Heart left ventricle (tissue), 16 donors: ENCODE results near the gene EME1. TPM values are rescaled to one million over a fixed set of nuclear protein-coding genes. Genes with fewer than 3 reads are reported as not detected.
A peak's percentile ranks its signal among the peaks of the same experiment; 100 is the strongest.

Source experiments
- ATAC-seq, 4 donors: fragments of 200-7000 bp; cut with Tn5 transposase; one replicate each; pipeline ENCODE4 v1.9.1; 2020 to 2022; ENCODE audit warnings: moderate library complexity in 4 of 4, mild to moderate bottlenecking in 3 of 4, moderate number of reproducible peaks in 1 of 4
- DNase-seq, 5 donors: peaks; one replicate each; pipeline ENCODE4 v3.0.0-alpha.2; 2020
- H3K27ac ChIP-seq, 12 donors: fragments of 200-600 bp; sonication (generic) in 4 of 12; one replicate each; pipeline versions ENCODE4 v1.5.0 to v1.8.0; 2016 to 2022; ENCODE audit warnings: mild to moderate bottlenecking in 2 of 12
- H3K27me3 ChIP-seq, 9 donors: fragments of 200-600 bp; sonication (generic) in 2 of 9; one replicate each; pipeline versions ENCODE4 v1.5.1 to v1.8.0; 2016 to 2022; ENCODE audit warnings: mild to moderate bottlenecking in 3 of 9
- H3K36me3 ChIP-seq, 9 donors: fragments of 200-600 bp; sonication (generic) in 2 of 9; one replicate each; pipeline versions ENCODE4 v1.5.0 to v1.8.0; 2018 to 2022; ENCODE audit warnings: mild to moderate bottlenecking in 2 of 9
- H3K4me1 ChIP-seq, 12 donors: fragments of 200-600 bp; sonication (generic) in 4 of 12; one replicate each; pipeline versions ENCODE4 v1.5.0 to v1.8.0; 2016 to 2022; ENCODE audit warnings: mild to moderate bottlenecking in 3 of 12
- H3K4me3 ChIP-seq, 12 donors: fragments of 200-600 bp; sonication (generic) in 4 of 12; one replicate each; pipeline versions ENCODE4 v1.5.0 to v1.8.0; 2017 to 2022; ENCODE audit warnings: mild to moderate bottlenecking in 9 of 12, moderate library complexity in 4 of 12
- H3K9me3 ChIP-seq, 12 donors: fragments of 200-600 bp; sonication (generic) in 4 of 12; one replicate each; pipeline versions ENCODE4 v1.5.0 to v1.8.0; 2016 to 2022; ENCODE audit warnings: mild to moderate bottlenecking in 1 of 12
- POLR2A ChIP-seq, 2 donors: fragments of 450-650 bp; IDR thresholded peaks; one replicate each; pipeline ENCODE4 v1.6.1; 2017; ENCODE audit warnings: antibody characterized with exemption in 2 of 2, mild to moderate bottlenecking in 2 of 2, moderate library complexity in 2 of 2
- WGBS, 4 donors: extraction: QIAGEN DNeasy Blood & Tissue Kit in 2 of 4; methylation state at CpG; one replicate each; pipeline versions ENCODE4 v1.1.5 to v1.1.7; 2013 to 2018; 5-methylcytosine and 5-hydroxymethylcytosine counted together
- intact Hi-C, 10 donors: fragments of 100-400 bp; cut with DNase I; formaldehyde crosslinking; loops; one replicate each; pipeline versions ENCODE4 v1.11.1 to v1.14.2; 2022
- polyA plus RNA-seq, 2 donors: library from polyadenylated mRNA; stranded (reverse); fragments of 200-250 nt; gene quantifications; one replicate each; pipeline ENCODE4 v1.2.3, GENCODE V29; 2013
- total RNA-seq, 9 donors: library from RNA; depleted of rRNA in 2 of 9; stranded (reverse); fragments of >200 nt in 2 of 9; fragmentation: NEBNext Ultra II Directional in 3 of 9; extraction: Animal tissue kit (Norgen Biotek cat#: 25700) in 3 of 9; gene quantifications; one replicate each; pipeline versions ENCODE4 v1.1.0 to v1.2.4, GENCODE V29; 2016 to 2023
- TF ChIP-seq, protein P1 (sequence below), 12 donors: fragments of 200-600 bp; sonication (generic) in 4 of 12; IDR thresholded peaks; one replicate each; pipeline versions ENCODE4 v1.5.0 to v1.8.0; 2018 to 2022; ENCODE audit warnings: antibody characterized with exemption in 12 of 12, mild to moderate bottlenecking in 5 of 12
- donor health status: ischemic (EF 13 %, LVEDD 7.1; RV severe dilation, severe dysfunction).
- donor health status: healthy with polysubstance abuse.
- donor health status: DM: no; HTN: yes; CAD: no.
- donor health status: DM: no; HTN: no; CAD: no.
- donor health status: ischemic (EF 25% LVEDD 6.9; RV normal size, moderate dysfunction).
- donor health status: ischemic (EF 25% LVEDD 5.7; RV mildly dilated, moderate dysfunction).
- donor health status: healthy.
- donor health status: DM: yes; HTN: yes; CAD: no.
- donor health status: ischemic (EF 35%, LVEDD 5.7; RV mildly dilated, moderate dysfunction).
- donor health status: nonischemic (EF 11% LVEDD 7.7; RV severe dilation, severe dysfunction).
- donor health status: DM: yes; HTN: yes; CAD: no.
- donor health status: PGD.
- donor health status: ischemic (EF 29% LVEDD 5.4; RV normal size, mild dysfunction).
- donor health status: nonischemic (EF 23%, LVEDD 6.1; RV moderate dilation, normal function).

EME1 gene
- total and polyA plus RNA-seq, 11 donors: 0.22 to 3.4 (median 0.72) TPM; not detected in 6

- Histone ChIP-seq H3K36me3 (no peaks in the 10 kb centered on the region), H3K27ac (no peak overlapping the region), H3K4me3 (no peak overlapping the region), H3K27me3 (no peaks in the 10 kb centered on the region), H3K9me3 (peaks cover 0 to 15% (median 0%) of the 10 kb centered on the region in 12 donors), H3K4me1 (no peaks in the 10 kb centered on the region)
- ATAC-seq (no peak), DNase-seq (no peak)
- intact Hi-C loops: no loop called here
- no peak for TF ChIP-seq POLR2A (IDR thresholded peaks at IDR 0.05)
- TF ChIP-seq, protein P1, sequence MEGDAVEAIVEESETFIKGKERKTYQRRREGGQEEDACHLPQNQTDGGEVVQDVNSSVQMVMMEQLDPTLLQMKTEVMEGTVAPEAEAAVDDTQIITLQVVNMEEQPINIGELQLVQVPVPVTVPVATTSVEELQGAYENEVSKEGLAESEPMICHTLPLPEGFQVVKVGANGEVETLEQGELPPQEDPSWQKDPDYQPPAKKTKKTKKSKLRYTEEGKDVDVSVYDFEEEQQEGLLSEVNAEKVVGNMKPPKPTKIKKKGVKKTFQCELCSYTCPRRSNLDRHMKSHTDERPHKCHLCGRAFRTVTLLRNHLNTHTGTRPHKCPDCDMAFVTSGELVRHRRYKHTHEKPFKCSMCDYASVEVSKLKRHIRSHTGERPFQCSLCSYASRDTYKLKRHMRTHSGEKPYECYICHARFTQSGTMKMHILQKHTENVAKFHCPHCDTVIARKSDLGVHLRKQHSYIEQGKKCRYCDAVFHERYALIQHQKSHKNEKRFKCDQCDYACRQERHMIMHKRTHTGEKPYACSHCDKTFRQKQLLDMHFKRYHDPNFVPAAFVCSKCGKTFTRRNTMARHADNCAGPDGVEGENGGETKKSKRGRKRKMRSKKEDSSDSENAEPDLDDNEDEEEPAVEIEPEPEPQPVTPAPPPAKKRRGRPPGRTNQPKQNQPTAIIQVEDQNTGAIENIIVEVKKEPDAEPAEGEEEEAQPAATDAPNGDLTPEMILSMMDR (IDR thresholded peaks at IDR 0.05): no peak
These were observed 34.4 kb upstream of the EME1 start for GRCh38 chr17:50338645-50339044.

- H3K36me3 ChIP-seq: no peaks in the 10 kb centered on the region
- no peak overlapping the region for H3K4me3 ChIP-seq
- H3K4me1 ChIP-seq: no peaks in the 10 kb centered on the region
- H3K27ac ChIP-seq: no peak overlapping the region
- TF ChIP-seq POLR2A (IDR thresholded peaks at IDR 0.05): no peak
- TF ChIP-seq, protein P1 (IDR thresholded peaks at IDR 0.05): no peak
- no peak for DNase-seq
- peaks cover 0 to 15% (median 0%) of the 10 kb centered on the region in 12 donors for H3K9me3 ChIP-seq
- intact Hi-C loops: no loop called here
- no peaks in the 10 kb centered on the region for H3K27me3 ChIP-seq
- ATAC-seq: no peak
These were observed 33.6 kb upstream of the EME1 start for GRCh38 chr17:50339381-50339780.

DNA sequence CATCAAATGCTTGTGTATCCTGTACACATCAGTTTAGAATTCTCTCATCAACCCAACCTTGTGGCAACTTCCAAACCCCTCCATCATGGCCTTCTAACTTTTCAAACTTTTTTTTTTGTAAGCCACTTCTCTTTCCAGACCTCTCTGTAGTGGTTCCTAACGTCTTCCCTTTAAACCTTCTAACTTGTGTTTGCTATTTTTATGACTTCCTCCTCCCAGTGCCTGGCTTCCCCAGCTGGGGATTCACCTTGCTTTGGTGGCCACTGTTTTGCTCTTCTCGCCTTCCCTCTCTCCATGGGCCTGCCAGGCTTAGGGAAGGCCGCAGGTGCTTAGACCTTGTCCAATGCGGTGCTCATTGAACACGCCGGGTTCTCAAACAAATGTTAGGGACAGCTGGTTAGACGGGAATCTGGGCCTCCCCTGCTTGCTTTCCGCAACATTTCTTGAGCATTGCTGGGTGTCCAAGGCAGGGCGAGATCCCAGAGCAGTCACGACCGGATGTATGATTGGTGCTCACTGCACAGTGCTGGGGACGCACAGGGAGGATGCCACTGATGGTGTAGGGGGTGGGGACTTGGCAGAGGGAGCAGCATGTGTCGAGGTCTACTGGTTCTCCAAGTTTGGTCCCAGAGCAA is 28.2 kb upstream of the EME1 start:
- H3K4me1 ChIP-seq: peaks cover 0 to 36% (median 24%) of the 10 kb centered on the region in 12 donors
- intact Hi-C loops: no loop called here
- DNase-seq (no peak), ATAC-seq (peak in 3 of 4 donors; percentile 1 to 7 (median 4))
- WGBS, 4 donors: 60 to 69% (median 64%) methylated on average over 13 of the region's 13 CpGs
- no peak overlapping the region for H3K27ac ChIP-seq
- TF ChIP-seq POLR2A (IDR thresholded peaks at IDR 0.05): no peak
- TF ChIP-seq, protein P1 (IDR thresholded peaks at IDR 0.05): no peak
- no peaks in the 10 kb centered on the region for H3K27me3 ChIP-seq
- H3K9me3 ChIP-seq: no peaks in the 10 kb centered on the region
- H3K36me3 ChIP-seq: no peaks in the 10 kb centered on the region
- peak overlapping the region in 1 of 12 donors; percentile 91 for H3K4me3 ChIP-seq

DNA sequence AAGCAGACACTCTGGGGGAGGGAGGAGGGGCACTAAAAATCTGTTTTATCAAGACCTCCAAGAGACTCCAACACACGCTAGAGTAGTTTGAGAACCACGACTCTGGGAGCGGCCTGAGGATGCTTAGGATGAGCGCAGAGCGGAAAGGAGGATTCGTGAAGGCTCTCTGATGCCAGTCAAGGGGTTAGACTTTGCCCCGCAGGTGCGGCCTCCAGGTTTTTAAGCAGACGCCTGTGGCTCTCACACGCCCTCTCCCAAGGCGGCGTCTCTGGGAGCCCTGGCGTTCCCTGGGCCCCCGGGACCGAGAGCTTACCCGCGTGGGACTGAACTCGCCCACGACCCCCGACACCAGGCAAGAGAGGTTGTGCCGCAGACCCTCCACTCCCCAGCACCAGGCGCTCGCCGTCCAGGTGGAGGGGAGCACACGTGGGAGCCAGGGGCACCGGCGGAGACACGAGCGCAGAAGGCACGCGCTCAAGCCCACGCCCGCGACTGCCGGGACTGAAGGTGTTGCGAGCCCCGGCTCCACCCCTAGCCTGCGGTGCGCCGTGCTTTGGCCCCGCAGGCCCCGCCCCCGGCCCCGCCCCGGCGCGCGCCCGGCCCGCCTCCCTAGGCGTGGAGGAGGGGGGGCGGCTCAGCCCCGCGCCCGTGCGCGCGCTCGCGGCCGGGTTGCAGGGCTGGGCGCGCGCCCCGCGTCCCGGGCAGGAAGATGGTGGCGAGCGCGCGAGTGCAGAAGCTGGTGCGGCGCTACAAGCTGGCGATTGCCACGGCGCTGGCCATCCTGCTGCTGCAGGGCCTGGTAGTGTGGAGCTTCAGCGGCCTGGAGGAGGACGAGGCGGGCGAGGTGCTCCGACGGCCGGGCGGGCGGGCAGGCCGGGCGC is 27.4 kb upstream of the EME1 start, which contains the start of gene XYLT2:
TSS of gene XYLT2 (plus strand) at position 695 of the 881 bp plus-strand sequence. CDS start at position 710, 15 bp downstream.
- intact Hi-C loops: no loop called here
- H3K27me3 ChIP-seq: no peaks in the 10 kb centered on the region
- ATAC-seq (peak; percentile 82 to 93 (median 90)), DNase-seq (peak; percentile 88 to 94 (median 90))
- peak within 1 kb of the TSS in 11 of 12 donors; percentile 4 to 73 (median 64) for H3K27ac ChIP-seq
- no peaks in the 10 kb centered on the region for H3K9me3 ChIP-seq
- peaks cover 0 to 36% (median 24%) of the 10 kb centered on the region in 12 donors for H3K4me1 ChIP-seq
- H3K36me3 ChIP-seq: no peaks in the 10 kb centered on the region
- H3K4me3 ChIP-seq: peak within 1 kb of the TSS; percentile 68 to 99 (median 90)
- TF ChIP-seq POLR2A (IDR thresholded peaks at IDR 0.05): peak in 1 of 2 donors; percentile 51
- TF ChIP-seq, protein P1 (IDR thresholded peaks at IDR 0.05): no peak
- 3 to 6% (median 4%) methylated on average over 45 to 87 of the region's 87 CpGs for WGBS, 4 donors
